Smooth muscle cell of the brain vasculature (primary cell): ENCODE results near the gene HEBP2.
"Not testable (repeated sequence)": the region's sequence is repeated elsewhere in the genome, so short reads cannot be mapped to it uniquely, and the experiment has no call there.

Experiments
- DNase-seq: peaks from one replicate; pipeline ENCODE4 v3.0.0-alpha.2; 2012; ENCODE audit warnings: low read depth, low spot score

Gene HEBP2

GRCh38 chr6:138403801-138404665, at the start of gene HEBP2:
Gene HEBP2 (plus strand): TSS chr6:138404223. CDS start chr6:138404496, 273 bp downstream.
- peak; percentile 32 for DNase-seq

- no peak for DNase-seq
These were observed 46.1 kb upstream of the HEBP2 start for GRCh38 chr6:138357928-138358327.

GRCh38 chr6:138368684-138369083, 35.3 kb upstream of the HEBP2 start:
- DNase-seq: not testable (repeated sequence)

- no peak for DNase-seq
These were observed 33.2 kb upstream of the HEBP2 start for GRCh38 chr6:138370631-138371451.

GRCh38 chr6:138371452-138371711, 32.6 kb upstream of the HEBP2 start:
- DNase-seq: no peak

GRCh38 chr6:138371720-138372119, 32.3 kb upstream of the HEBP2 start:
- no peak for DNase-seq

- DNase-seq: no peak
These were observed 31.1 kb upstream of the HEBP2 start for GRCh38 chr6:138372711-138373463.

- no peak for DNase-seq
These were observed 29.8 kb upstream of the HEBP2 start for GRCh38 chr6:138374230-138374629.

GRCh38 chr6:138374815-138375214, 29.2 kb upstream of the HEBP2 start:
- DNase-seq: no peak

GRCh38 chr6:138377042-138377441, 27.0 kb upstream of the HEBP2 start:
- no peak for DNase-seq

- no peak for DNase-seq
These were observed 26.2 kb upstream of the HEBP2 start, which contains the start of gene SMIM28 for GRCh38 chr6:138377844-138378243. Gene SMIM28 (plus strand): TSS chr6:138377905. CDS start chr6:138378073, 168 bp downstream.

GRCh38 chr6:138378463-138378862, 25.6 kb upstream of the HEBP2 start:
- DNase-seq: no peak

- DNase-seq: no peak
These were observed 21.3 kb upstream of the HEBP2 start for GRCh38 chr6:138382498-138383265.

- no peak for DNase-seq
These were observed 20.2 kb upstream of the HEBP2 start for GRCh38 chr6:138383776-138384175.

- DNase-seq: no peak
These were observed 17.1 kb upstream of the HEBP2 start for GRCh38 chr6:138386897-138387296.

- no peak for DNase-seq
These were observed 16.2 kb upstream of the HEBP2 start for GRCh38 chr6:138387577-138388368.

GRCh38 chr6:138389551-138389950, 14.5 kb upstream of the HEBP2 start:
- DNase-seq: no peak

GRCh38 chr6:138393871-138394783, 9.9 kb upstream of the HEBP2 start:
- DNase-seq: no peak

- DNase-seq: no peak
These were observed 7.3 kb upstream of the HEBP2 start for GRCh38 chr6:138396709-138397108.
